ENCODE data around the gene BANP.

Gene BANP

DNA sequence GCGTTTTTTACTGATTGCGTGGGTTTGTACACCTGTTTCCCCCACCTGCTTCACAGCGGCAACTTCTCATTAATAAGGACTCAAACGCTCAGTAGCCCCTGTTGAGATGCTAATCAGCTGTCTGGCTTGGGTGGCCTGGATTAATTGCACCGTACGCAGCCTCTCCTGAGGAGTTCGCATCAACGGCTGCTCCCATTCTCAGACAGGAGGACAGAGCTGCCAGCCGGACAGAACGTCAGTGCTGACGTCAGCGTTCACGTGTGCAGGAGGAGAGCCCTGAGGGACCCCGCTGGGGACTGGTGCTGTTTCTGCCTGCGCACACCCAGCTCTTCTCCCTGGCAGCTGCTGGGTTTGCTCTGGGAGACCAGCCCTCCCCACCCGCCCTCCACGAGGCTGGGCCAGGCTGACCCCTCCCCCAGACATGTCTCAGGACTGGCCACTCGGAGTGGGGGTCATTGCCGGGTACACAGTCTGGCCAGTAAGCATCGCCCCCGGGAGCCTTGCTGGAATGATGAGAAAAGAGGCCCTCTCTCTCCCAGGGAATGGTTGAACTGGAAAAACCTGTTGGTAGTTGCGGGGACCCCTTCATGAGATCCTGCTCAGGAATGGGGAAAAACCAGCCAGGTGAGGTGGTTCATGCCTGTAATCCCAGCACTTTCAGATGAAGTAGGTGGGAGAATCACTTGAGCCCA lies 5.7 kb upstream of the BANP start:
- DNase-seq (ENCODE audit: extremely low read depth, low read depth): no peak
- TF ChIP-seq, protein P1, sequence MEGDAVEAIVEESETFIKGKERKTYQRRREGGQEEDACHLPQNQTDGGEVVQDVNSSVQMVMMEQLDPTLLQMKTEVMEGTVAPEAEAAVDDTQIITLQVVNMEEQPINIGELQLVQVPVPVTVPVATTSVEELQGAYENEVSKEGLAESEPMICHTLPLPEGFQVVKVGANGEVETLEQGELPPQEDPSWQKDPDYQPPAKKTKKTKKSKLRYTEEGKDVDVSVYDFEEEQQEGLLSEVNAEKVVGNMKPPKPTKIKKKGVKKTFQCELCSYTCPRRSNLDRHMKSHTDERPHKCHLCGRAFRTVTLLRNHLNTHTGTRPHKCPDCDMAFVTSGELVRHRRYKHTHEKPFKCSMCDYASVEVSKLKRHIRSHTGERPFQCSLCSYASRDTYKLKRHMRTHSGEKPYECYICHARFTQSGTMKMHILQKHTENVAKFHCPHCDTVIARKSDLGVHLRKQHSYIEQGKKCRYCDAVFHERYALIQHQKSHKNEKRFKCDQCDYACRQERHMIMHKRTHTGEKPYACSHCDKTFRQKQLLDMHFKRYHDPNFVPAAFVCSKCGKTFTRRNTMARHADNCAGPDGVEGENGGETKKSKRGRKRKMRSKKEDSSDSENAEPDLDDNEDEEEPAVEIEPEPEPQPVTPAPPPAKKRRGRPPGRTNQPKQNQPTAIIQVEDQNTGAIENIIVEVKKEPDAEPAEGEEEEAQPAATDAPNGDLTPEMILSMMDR (IDR thresholded peaks at IDR 0.05; ENCODE audit: low read depth, low read length): no peak

DNA sequence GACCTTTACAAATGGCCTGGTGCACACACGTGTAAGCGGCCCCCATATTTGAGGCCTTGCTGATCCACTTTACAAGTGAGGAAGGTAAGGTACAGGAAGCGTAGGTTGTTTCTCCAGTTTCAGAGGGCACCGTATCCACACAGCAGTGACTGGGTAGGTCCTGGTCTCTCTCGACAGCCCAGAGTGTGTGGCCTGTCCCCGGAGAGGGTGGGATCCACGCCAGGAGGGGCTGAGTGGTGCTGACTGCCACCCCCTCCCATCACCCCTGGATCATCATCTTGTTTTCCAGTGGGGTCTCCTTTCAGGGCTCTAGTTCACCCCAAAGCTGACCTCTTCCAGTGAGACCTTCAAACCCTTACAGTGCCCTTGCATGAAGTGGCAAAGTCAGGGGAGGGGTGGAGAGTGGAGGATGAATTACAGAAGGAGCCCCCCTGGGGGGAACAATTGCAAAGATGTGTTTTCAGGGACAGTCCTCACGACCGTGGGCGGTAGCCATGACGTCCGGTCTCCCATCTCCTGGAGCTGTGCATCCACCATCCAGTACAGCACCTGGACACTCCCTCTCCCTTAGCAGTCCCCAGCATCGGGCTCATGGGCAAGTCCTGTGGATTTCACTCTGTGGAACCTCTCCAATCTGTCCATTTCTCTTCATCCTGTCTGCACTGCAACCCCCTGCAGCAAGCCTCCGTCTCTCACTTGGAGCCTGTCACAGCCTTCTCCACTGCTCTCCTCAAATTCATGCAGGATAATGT lies 4.5 kb upstream of the BANP start:
- TF ChIP-seq, protein P1 (IDR thresholded peaks at IDR 0.05; ENCODE audit: low read depth, low read length): no peak
- no peak for DNase-seq (ENCODE audit: extremely low read depth, low read depth)

DNA sequence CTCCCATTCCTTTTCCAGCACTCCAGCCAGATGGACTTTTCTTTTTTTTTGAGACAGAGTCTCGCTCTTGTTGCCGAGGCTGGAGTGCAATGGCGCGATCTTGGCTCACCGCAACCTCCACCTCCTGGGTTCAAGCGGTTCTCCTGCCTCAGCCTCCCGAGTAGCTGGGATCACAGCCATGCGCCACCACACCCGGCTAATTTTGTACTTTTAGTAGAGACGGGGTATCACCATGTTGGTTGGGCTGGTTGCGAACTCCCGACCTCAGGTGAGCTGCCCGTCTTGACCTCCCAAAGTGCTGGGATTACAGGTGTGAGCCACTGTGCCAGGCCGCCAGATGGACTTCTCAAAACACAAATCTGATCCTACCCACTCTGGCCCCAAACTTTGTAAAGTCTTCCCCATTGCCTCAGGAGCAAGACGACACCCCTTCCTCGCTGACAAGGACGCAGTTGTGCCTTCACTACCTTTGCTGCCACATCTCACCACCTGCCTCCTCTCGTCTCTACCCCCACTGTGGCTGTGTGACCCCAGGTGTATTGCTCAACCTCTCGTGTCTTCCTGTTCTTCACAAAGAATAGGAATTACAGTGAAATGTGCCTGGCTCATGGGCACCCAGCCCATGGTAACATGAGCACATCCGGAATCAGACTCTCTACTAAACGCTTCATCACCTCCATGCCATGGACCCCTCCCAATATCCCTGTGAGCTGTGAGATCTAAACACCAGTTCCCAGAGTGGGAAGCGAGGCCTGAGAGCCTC lies 3.7 kb upstream of the BANP start:
- TF ChIP-seq, protein P1 (IDR thresholded peaks at IDR 0.05; ENCODE audit: low read depth, low read length): no peak
- DNase-seq (ENCODE audit: extremely low read depth, low read depth): no peak

DNA sequence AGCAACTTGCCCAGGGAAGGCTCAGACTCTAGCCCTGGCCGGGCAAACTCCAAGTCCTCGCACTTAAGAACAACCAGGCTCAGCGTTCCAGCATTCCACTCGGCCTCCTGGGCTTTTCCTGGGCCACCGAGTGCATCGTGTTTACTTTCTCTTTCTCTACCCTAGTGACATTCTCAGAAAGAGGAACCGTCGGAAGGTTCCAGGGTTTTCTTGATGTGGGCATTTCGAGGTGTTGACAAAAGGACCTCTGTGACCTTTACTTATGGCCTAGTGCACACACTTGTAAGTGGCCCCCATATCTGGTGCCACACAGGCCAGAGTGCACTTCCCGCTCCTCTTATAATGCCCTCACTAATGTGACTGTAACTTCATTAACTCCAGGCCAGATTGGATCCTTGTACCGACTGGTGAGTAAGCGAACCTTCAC lies 3.1 kb upstream of the BANP start:
- no peak for DNase-seq (ENCODE audit: extremely low read depth, low read depth)
- TF ChIP-seq, protein P1 (IDR thresholded peaks at IDR 0.05; ENCODE audit: low read depth, low read length): no peak

DNA sequence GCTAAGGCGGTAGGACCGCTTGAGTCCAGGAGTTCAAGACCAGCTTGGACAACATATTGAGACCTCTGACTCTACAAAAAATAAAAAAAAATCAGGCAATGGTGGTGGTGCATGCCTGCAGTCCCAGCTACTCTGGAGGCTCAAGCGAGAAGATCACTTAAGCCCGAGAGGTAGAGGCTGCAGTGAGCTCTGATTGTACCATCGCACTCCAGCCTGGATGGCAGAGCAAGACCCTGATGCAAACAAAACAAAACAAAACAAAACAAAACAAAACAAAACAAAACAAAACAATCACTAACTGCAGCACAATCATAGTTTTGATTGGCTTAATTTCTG lies 2.5 kb upstream of the BANP start:
- no peak for DNase-seq (ENCODE audit: extremely low read depth, low read depth)
- TF ChIP-seq, protein P1 (IDR thresholded peaks at IDR 0.05; ENCODE audit: low read depth, low read length): no peak

DNA sequence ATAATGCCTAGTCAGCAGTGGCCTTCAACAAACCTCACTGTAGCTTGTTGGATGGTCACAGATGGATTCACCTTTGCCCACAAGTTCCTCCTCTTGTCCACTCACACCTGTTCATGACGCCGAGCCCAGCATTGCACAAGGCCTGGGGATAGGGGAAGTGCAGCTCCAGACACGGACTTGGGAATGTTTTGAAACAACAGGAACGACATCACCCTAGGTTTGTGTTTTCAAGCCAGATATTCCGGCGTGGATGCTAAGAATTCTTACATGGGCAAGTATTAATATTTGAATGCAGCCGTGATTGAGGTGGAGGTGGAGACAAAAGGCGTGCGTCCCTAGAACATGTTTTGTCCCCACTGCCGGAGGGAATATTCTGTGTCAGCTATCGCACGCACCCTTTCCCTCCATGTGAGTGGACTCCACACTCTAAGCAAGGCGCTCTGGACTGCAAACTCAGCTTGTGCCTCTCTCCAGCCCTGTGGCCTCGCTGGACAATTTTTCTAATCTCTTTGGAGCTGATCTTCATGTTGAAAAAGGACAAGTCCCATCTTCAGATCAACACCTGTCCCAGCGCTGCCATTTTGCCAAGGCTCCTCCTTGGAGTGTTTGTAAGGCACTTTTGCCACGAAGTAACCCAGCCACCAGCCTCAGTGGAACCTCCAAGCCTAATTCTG lies 2.0 kb upstream of the BANP start:
- TF ChIP-seq, protein P1 (IDR thresholded peaks at IDR 0.05; ENCODE audit: low read depth, low read length): no peak
- no peak for DNase-seq (ENCODE audit: extremely low read depth, low read depth)

Data from AG09319 (cell line).